DMS 273 treated with DMSO at 0.1 percent for 48 hours (cell line): ENCODE data around the gene CMC4.

Experiments used
- DNase-seq: peaks from one replicate; lab custom pipeline; 2025; lab: John Stamatoyannopoulos, UW

Gene CMC4, protein sequence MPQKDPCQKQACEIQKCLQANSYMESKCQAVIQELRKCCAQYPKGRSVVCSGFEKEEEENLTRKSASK

DNA sequence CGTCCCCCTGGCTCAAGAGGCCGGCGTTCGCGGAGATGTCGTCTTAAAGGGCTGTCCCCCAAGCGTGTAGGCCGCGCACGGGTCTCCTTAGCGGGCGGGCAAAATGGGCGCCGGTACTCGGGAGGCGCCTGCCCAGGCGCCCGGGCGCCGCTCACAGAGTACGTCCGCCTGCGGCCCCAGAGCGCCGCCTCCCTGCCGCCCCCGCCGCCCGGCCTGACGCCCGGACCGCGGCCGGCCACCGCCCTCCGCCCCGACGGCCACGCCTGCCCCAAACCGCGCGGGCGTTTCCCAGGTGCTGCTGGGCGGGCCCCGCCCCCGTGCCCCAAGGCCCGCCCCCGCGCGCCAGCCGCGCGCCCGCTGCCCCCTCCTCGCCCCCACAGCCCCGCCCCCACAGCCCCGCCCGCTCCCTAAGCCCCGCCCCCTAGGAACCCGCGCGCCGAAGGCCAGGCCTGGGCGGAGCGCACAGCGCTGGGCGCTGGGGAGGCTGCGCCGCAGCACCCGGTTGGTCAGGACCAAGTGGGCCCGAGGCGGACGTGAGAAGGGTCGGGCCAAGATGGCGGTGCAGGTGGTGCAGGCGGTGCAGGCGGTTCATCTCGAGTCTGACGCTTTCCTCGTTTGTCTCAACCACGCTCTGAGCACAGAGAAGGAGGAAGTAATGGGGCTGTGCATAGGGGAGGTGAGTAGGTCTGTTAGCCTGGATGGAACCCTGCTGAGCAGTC is at the start of gene CMC4, which contains the start of the genes BRCC3 and MTCP1:
CMC4 (minus strand) TSS at position 162 of the 719 bp plus-strand sequence. CDS start 7,113 bp downstream, outside the sequence.
BRCC3 (plus strand) TSS at position 534 of the 719 bp plus-strand sequence; CDS start at position 554, 20 bp downstream.
MTCP1 (minus strand) TSS at position 162 of the 719 bp plus-strand sequence. CDS start 5,126 bp downstream, outside the sequence.
- DNase-seq = peak; percentile 74

DNA sequence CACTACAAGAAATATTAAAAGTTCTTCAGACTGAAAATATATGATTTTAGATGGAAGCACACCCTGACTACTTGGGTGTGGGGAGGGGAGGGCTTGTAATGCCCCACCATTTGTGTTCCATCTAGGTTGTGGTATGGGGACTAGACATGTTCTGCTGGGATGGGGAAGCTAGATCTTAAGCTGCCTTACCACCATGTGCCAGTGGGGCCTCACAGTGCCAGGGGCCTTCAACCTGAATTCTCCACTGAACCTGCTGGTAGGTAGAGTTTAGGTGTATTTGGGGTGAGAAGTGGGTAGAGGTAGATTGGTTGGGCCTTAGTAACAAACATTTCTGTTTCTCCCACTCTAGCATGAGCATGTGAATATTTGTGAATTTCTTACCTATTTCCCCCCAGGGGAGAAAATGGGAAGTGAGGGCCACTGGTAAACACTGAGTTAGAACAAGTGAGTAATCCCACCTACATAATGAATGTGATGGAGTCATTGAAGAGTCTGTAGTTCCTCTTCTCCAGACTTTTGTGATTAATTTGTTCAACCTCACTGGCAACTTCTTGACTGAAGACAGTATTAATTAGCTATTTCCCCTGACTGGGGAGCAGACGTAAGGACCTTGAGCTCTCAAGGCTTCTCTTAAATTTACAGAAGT is 44.4 kb upstream of the CMC4 start:
- DNase-seq = no peak

DNA sequence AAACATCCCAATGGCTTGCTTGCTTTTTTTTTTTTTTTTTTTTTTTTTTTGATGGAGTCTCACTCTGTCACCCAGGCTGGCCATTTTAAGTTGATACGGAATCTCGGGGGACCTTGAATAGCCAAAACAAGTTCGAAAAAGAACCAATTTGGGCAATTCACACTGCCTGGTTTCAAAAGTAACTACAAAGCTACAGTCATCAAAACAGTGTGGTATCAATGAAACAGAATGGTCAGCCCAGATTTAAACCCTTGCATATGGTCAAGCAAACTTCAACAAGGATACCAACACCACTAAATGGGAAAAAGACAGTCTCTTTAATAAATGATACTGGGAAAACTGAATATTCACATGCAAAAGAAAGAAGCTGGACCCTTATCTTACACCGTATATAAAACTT is 42.2 kb upstream of the CMC4 start:
- DNase-seq = no peak

DNA sequence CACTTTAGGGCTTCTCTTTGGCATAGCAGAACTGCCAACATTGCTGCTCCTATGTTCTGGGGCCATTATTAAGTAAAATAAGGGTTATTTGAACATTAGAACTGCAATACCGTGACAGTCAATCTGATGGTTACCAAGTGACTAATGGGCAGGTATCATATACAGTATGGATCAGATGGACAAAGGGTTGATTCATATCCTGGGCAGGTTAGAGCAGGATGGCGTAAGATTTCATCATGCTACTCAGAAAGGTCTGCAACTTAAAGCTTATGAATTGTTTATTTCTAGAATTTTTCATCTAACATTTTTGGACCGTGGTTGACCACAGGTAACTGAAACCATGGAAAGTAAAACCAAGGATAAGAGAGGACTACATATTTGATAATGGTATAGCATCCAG is 41.2 kb upstream of the CMC4 start:
- DNase-seq = no peak

DNA sequence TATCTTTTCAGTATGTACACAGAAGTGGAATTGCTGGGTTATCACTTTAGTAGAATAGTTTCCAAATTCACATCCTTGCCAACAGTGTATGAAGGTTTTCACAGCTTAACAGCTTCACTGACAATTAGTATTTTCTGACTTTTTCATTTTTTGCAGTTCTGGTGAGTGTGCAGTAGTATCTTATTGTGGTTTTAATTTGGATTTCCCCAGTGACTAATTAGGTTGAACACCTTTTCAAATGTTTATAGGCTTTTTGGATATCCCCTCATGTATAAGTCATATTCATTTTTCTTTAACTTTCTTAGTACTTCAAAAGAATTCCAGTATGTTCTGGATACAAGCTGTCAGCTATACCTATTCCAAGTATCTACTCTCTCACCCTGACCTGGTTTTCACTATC is 37.5 kb upstream of the CMC4 start:
- DNase-seq = no peak

DNA sequence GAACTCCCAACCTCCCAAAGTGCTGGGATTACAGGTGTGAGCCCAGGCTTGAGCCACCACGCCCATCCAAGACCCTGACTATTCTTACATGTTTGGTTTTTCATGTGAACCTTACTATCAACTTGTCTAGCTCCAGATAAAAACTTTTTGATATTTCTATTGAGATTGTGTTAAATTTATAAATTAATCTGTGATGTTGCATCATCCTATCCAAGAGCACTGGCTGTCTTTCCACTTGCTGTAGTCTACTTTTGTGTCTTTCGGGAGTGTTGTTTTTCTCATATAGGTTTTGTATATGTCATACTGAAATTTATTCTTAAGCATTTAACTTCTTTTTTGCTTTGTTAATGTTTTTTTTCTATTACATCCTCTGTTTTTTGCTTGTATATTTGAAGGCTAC is 35.0 kb upstream of the CMC4 start:
- DNase-seq = no peak

DNA sequence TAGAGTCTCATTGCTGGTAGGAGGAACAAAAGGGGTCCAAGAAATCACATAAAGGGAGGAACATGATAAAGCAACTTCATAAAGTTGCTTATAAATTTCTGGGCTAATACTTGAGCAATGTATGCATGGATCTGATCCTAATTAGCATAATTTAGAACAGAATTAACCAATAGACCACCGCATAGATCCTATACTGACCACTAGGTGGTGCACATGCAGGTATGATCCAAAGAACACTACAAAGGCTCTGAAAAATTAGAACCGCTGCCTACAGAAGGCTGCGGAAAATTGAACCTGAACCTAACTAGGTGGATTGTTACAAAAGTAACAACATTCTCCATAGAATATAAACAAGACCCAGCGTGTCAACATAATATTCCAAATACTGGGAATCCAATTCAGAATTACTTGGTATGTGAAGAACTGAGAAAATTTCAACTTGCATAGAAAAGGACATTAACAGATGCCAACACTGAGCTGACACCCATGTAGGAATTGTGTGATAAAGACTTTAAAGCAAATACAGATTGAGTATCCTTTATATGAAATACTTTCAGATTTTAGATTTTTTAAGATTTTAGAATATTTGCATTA is 23.6 kb upstream of the CMC4 start:
- no peak for DNase-seq

DNA sequence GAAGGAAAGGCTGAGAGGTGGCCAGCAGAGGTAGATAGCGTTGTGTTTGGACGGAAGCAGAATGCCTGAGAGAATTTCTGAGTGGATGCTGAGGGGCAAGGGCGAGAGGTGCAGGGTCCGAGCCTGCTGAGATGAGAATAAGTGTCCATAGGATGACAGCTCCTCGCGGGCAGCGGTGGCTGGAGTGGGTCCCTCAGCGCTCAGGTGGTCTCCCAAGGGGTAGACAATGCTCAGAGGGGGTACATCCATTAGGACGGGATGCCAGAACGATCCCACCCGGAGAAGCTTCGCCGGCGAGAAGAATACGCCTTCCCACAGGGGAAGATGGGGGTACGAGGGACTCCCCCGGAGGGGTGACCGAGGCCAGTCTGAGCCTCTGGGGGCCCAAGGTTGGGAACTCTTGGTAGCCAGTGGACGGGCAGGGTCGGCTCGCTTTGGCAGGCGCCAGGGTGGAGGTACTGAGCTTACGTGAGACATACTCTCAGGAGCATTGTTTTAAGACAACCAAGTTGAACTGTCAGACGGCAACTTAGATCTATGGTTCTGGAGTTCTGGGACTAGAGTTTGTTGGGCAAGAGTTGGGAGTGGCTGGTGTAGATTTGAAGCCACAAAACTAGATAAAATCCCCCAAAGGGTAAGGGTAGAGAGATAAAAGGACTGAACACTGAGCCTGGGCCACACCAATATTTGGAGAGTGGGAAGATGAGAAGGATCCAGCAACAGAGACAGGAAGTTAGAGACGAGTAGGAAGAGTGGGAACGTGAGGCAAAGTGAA is 16.2 kb upstream of the CMC4 start:
- no peak for DNase-seq

DNA sequence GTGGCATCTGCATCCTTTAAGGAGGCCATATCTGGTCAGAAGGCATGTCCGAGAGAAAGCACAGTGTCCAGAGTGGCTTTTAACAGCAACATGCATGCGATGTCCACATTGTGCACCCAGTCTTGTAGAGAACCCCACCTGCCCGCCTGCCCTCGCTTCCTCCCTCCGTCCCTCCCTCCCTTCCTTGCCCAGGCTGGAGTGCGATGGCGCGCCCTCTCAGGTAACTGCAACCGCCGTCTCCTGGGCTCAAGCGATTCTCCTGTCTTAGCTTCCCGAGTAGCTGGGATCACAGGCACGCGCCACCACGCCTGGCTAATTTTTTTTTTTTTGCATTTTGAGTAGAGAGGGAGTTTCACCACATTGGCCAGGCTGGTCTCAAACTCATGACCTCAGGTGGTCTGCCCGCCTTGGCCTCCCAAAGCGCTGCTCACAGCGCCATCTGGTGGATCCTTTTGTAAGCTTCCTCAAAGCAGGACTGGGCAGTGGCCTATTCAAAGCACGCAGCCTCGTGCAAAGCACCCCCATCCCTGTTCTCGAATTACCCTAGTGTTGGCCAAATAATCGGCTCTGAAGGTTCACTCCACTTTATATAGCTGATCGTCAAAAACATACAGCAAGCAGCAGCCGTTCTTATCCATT is 15.4 kb upstream of the CMC4 start:
- no peak for DNase-seq

DNA sequence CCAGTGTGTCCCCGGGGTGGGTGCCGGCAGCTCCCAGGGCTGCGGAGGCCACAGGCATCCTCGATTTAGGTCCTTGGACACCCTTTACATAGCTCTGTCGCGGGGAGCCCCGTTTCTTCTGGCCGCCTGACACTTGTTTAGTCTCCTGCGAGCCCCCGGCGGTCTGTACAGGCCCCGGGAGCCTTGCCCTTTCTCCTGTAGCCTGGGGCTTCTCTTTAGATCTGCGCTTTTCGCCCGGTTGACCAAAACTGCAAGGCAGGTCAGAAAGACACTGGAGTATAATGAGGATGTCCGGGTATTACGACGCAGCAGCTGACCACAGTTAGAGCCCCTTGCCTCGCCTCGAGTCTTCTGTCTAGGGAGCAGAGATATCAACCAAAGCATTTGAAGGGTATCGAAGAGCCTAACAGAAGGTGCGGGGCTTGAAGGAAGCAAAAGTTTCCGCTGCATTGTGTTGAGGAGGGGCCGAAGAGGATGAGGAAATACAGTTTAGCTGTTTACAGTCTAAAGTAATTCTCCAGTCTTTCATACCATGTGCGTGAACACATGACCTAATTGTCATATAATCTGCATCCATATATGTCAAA is 851 bp upstream of the CMC4 start:
- no peak for DNase-seq

DNA sequence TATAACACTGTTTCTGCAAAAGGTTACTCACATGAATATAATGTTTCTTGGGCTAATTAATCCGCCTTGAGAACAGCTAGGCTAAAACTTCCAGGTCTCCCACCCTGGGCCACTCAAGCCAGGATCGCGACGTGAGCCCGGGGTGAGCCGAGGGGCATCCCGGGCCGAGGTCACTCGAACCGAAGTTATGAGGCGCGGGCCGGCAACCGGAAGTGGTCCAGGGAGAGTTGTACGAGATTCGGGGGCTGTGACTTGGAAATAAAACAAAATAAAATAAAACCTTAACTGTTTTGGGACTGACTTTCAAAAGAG is 317 bp downstream of the CMC4 start:
- no peak for DNase-seq

DNA sequence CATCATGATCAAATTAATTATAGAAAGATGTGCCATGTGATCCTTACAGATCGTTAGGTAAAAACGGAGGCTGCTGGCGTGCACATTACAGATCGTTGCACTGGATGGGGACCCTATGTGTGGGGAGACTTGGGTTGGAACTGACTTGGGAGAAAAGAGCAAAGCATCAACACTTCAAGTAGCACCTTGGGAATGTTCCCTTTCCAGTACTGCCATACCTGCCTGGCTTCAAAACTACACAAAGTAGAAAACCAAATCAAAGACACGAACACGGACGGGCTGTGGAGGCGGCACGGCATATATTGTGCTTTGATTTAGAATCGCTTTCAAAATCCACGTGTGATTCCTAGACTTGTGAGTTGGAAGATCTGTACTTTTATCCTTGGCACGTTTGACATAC is 898 bp downstream of the CMC4 start:
- DNase-seq = no peak

DNA sequence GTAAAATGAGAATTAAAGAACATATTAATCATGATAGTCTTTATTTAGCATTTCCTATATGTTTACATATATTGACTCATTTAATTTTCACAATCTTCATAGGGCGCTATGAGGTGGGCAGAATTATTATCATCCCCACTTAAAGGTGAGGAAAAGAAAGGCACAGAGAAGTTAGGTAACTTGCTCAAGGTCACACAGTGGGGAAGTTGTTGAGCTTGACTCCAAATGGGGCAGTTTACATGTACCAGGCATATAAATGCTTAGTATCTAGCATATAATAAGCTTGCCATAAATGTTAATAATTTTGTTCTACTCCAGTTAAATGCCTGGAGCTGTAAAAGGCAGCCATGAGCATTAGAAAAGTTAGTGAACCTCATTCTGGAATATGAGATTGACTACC is 1.5 kb downstream of the CMC4 start:
- no peak for DNase-seq

DNA sequence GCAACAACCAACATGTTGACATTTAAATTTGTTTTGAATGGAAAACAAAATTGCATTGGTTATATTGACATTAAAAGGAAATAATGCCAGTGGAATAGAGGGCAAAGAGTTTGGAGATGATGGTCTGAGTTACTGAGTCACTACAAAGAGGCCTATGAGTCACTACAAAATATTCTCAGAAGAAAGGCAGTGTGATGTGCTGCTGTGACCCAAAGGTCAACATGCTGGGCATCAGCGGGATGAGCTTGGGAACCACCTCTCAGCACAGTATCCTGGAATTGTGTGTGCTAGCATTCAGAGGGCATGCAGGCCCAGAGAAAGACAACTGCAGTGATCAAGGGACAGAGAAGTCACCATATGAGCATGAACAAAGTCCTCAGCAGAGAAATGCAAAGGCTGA is 2.8 kb downstream of the CMC4 start:
- no peak for DNase-seq

DNA sequence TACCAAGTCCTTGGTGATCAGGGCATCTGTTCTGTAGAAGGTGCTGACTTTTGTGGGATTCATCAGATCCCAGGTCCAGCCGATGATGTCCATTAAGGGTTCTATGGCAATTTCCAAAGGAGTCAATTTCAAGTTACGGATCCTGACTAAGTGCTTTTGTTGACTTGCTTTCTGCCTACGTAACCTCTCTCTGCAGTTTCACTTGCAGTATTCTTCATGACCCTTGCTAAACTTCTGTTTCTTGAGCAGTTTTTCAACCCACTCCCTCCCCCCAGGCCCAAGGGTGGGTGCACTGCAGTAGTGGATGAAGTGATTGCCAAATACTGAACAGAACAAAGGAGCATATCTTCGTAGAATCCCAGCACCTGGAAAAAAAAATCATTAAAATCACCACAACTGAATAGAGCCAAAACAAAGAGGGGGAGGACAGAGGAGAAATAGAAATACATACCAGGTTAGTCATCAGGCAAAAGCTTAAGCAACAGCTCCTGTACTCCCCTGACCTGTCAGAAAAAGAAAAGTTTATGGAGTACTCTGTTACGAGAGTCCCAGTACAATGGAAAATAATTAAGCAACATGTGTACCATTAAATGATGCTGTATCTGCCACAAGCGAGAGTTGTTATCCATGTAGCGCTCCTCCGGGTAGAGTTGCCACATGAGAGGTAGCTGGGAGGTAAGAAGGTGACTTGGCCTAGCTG is 5.8 kb downstream of the CMC4 start:
- no peak for DNase-seq

DNA sequence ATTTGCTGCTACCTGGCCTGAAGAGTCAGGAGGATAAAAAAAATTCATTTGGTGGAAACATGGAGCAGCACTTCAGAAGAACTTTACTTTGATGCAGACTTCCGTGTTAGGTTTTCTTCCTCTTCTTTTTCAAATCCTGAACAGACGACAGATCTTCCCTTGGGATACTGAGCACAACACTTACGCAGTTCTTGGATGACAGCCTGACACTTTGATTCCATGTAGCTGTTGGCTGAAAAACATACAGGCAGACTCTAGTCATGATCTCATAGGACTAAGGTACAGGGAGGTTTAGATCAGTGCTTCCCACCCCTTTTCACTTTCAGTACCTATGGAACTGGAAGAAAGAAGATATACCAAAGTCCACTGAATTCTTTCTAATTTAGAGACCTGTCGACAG is 9.2 kb downstream of the CMC4 start:
- DNase-seq = no peak

DNA sequence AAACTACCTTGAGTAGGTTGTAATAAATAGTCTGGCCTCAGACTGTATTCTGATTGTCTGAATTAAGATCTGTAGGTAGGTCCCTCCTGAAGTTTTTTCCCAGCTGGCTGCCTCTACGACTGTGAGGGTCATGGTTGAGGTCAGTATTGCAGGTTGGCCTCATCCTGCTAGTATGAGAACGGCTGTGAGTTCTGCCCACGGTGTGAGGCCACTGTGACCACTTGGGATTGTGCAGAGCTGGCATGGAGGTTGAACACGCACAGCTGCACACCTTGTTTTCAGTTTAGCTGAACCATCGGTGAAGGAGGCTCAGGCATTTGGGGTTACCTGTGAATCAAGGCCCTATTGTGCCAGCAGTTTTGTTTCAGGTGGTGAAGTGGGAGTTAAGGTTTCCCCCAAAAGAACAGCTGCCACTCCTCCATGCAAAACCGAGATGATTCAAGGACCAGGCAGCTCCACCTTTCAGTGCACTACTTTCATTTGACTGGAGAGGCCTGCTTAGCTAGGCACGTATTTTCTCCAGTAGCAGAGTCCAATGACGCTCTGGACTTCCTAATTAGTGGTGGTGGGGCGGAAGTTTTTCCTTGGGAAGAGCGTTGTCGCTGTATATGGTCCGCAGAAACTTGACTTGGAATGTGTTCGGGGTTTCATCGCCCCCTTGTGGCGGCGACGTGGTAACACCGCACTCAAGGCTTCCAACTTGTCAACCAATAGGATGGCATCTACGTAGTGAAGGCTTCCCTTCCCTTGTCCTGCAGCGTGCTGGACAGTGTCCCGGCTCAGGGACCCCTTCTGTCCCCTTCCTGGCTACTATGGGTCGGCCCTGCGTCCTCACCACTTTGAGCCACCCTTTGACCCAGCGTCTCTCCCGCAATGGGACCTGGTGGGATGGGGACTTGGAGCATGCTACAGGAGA is 13.8 kb downstream of the CMC4 start:
- DNase-seq = no peak

DNA sequence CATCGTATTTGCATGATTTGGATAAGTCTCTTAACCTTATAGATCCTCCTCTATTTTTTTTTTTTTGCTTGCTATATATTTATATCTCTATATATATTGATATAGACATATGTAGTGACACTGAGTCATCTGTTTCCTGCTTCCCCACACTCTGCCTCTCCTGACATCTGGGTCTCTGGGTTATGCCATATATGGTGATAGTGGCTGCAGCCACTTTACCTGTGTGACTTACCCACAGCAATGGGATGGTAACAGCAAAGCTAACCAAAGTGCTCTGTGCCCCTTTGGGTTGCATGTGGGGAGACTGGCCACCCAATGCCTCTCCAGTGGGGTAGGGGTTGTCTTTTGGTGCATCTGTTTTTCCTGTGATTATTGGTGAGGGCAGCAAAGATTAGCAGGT is 14.5 kb downstream of the CMC4 start:
- no peak for DNase-seq

DNA sequence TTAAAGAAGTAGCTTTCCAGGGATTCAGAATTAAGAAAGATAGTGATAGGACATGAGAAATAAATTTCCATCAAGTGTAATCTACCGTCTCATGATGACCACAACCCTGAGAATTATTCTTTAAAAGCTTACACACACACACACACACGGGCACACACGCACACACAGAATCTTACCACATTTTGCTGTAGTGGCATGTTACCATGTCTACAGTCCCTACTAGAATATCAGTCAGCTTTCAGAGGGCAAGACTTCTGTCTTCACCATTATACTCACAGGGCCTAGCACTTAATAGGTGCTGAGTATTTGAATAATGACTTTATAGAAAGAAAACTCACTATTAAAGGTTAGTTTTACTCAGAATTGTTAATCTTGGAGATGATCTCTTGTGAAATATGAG is 15.4 kb downstream of the CMC4 start:
- DNase-seq = no peak

DNA sequence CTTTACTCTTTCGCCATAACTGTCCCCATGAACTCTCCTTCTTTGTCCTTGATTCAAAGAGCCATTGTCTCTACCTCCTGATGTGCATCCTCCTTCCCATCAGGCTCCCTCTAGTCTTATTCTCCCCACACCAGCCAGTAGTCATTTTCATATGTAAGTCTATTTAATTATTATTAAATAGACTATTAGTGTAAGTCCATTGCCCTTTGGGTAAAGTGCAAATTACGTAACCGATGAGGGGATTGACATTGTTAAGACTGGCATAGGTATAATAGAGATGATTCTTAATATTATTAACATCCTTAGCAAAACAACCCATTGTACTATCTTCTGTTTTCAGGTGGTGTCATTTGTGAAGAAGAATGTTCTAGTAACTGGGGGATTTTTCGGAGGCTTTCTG is 16.7 kb downstream of the CMC4 start:
- DNase-seq = no peak
